ENCODE data around the gene MME.

The MME gene

DNA sequence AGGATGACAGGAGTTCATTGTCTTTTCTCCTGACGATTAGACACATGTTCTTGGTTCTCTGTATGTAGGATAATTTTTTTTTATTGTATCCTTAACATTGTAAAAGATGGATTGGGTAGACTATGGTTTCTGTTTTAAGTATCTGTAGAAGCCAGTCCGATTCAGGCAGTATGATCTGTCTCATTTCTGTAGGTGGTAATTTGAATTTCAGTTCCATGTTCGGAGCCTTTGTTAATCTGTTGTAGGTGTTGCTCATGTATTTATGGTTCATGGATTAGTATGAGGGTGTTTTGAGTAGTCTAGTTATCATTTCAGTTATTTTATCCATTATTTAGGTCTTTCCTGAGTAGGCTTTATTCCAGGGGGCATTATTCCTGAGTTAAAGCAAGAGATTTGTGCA lies 32.4 kb upstream of the MME start:
- no peak for TF ChIP-seq TAF1 (IDR thresholded peaks at IDR 0.05; ENCODE audit: low read depth)
- no peak for TF ChIP-seq RAD21 (IDR thresholded peaks at IDR 0.05; ENCODE audit: low read depth)
- TF ChIP-seq EGR1 (IDR thresholded peaks at IDR 0.05) = no peak
- no peak for TF ChIP-seq TEAD4 (IDR thresholded peaks at IDR 0.05)
- TF ChIP-seq, protein P1, sequence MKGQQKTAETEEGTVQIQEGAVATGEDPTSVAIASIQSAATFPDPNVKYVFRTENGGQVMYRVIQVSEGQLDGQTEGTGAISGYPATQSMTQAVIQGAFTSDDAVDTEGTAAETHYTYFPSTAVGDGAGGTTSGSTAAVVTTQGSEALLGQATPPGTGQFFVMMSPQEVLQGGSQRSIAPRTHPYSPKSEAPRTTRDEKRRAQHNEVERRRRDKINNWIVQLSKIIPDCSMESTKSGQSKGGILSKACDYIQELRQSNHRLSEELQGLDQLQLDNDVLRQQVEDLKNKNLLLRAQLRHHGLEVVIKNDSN (IDR thresholded peaks at IDR 0.05) = no peak
- TF ChIP-seq FOXM1 (IDR thresholded peaks at IDR 0.05; ENCODE audit: borderline replicate concordance, low read depth) = no peak
- TF ChIP-seq YY1 (IDR thresholded peaks at IDR 0.05; ENCODE audit: low read depth) = no peak
- TF ChIP-seq, protein P2, sequence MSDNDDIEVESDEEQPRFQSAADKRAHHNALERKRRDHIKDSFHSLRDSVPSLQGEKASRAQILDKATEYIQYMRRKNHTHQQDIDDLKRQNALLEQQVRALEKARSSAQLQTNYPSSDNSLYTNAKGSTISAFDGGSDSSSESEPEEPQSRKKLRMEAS (IDR thresholded peaks at IDR 0.05) = no peak
- no peak for TF ChIP-seq EP300 (IDR thresholded peaks at IDR 0.05; ENCODE audit: borderline replicate concordance)
- no peak for TF ChIP-seq TCF12 (IDR thresholded peaks at IDR 0.05; ENCODE audit: low read depth)
- TF ChIP-seq NFIC (IDR thresholded peaks at IDR 0.05) = no peak
- TF ChIP-seq, protein P3, sequence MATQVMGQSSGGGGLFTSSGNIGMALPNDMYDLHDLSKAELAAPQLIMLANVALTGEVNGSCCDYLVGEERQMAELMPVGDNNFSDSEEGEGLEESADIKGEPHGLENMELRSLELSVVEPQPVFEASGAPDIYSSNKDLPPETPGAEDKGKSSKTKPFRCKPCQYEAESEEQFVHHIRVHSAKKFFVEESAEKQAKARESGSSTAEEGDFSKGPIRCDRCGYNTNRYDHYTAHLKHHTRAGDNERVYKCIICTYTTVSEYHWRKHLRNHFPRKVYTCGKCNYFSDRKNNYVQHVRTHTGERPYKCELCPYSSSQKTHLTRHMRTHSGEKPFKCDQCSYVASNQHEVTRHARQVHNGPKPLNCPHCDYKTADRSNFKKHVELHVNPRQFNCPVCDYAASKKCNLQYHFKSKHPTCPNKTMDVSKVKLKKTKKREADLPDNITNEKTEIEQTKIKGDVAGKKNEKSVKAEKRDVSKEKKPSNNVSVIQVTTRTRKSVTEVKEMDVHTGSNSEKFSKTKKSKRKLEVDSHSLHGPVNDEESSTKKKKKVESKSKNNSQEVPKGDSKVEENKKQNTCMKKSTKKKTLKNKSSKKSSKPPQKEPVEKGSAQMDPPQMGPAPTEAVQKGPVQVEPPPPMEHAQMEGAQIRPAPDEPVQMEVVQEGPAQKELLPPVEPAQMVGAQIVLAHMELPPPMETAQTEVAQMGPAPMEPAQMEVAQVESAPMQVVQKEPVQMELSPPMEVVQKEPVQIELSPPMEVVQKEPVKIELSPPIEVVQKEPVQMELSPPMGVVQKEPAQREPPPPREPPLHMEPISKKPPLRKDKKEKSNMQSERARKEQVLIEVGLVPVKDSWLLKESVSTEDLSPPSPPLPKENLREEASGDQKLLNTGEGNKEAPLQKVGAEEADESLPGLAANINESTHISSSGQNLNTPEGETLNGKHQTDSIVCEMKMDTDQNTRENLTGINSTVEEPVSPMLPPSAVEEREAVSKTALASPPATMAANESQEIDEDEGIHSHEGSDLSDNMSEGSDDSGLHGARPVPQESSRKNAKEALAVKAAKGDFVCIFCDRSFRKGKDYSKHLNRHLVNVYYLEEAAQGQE (IDR thresholded peaks at IDR 0.05; ENCODE audit: low read depth) = no peak
- TF ChIP-seq ZBTB7A (IDR thresholded peaks at IDR 0.05; ENCODE audit: low read depth) = no peak
- TF ChIP-seq CREB1 (IDR thresholded peaks at IDR 0.05; ENCODE audit: low read depth) = no peak
- no peak for TF ChIP-seq CEBPB (IDR thresholded peaks at IDR 0.05)

DNA sequence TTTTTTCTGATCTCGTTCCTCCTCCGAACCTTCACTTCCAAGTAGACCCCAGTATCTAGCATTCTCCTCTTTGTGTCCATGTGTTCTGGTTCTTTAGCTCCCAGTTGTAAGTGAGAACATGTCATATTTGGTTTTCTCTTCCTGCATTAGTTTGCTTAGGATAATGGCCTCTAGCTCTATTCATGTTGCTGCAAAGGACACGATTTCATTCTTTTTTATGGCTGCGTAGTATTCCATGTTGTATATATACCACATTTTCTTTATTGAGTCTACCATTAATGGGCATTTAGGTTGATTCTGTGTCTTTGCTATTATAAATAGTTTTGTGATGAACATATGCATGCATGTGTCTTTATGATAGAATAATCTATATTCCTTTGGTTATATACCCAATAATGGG lies 30.2 kb upstream of the MME start:
- TF ChIP-seq ZBTB7A (IDR thresholded peaks at IDR 0.05; ENCODE audit: low read depth) (no peak), RAD21 (IDR thresholded peaks at IDR 0.05; ENCODE audit: low read depth) (no peak), TAF1 (IDR thresholded peaks at IDR 0.05; ENCODE audit: low read depth) (no peak), NFIC (IDR thresholded peaks at IDR 0.05) (no peak), FOXM1 (IDR thresholded peaks at IDR 0.05; ENCODE audit: borderline replicate concordance, low read depth) (no peak), EP300 (IDR thresholded peaks at IDR 0.05; ENCODE audit: borderline replicate concordance) (no peak), TEAD4 (IDR thresholded peaks at IDR 0.05) (no peak), YY1 (IDR thresholded peaks at IDR 0.05; ENCODE audit: low read depth) (no peak), CREB1 (IDR thresholded peaks at IDR 0.05; ENCODE audit: low read depth) (no peak), CEBPB (IDR thresholded peaks at IDR 0.05) (no peak)
- TF ChIP-seq, protein P1 (IDR thresholded peaks at IDR 0.05) = no peak
- TF ChIP-seq, protein P2 (IDR thresholded peaks at IDR 0.05) = no peak

DNA sequence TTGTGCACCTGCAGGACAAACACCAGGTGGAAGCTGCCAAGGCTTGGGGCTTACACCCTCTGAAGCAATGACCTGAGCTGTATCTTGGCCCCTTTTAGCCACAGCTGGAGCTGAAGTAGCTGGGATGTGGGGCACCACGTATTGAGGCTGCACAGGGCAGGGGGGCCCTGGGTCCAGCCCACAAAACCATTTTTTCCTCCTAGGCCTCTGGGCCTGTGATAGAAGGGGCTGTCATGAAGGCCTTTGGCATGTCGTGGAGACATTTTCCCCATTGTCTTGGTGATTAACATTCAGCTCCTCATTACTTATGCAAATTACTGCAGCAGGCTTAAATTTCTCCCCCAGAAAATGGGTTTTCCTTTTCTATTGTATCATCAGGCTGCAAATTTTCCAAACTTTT lies 27.6 kb upstream of the MME start:
- TF ChIP-seq RAD21 (IDR thresholded peaks at IDR 0.05; ENCODE audit: low read depth) = no peak
- no peak for TF ChIP-seq TEAD4 (IDR thresholded peaks at IDR 0.05)
- TF ChIP-seq, protein P3 (IDR thresholded peaks at IDR 0.05; ENCODE audit: low read depth) = no peak
- no peak for TF ChIP-seq TCF12 (IDR thresholded peaks at IDR 0.05; ENCODE audit: low read depth)
- TF ChIP-seq CREB1 (IDR thresholded peaks at IDR 0.05; ENCODE audit: low read depth) = no peak
- TF ChIP-seq NFIC (IDR thresholded peaks at IDR 0.05) = no peak
- TF ChIP-seq TAF1 (IDR thresholded peaks at IDR 0.05; ENCODE audit: low read depth) = no peak
- TF ChIP-seq EP300 (IDR thresholded peaks at IDR 0.05; ENCODE audit: borderline replicate concordance) = no peak
- TF ChIP-seq ZBTB7A (IDR thresholded peaks at IDR 0.05; ENCODE audit: low read depth) = no peak
- TF ChIP-seq FOXM1 (IDR thresholded peaks at IDR 0.05; ENCODE audit: borderline replicate concordance, low read depth) = no peak
- no peak for TF ChIP-seq CEBPB (IDR thresholded peaks at IDR 0.05)
- TF ChIP-seq, protein P1 (IDR thresholded peaks at IDR 0.05) = no peak
- TF ChIP-seq EGR1 (IDR thresholded peaks at IDR 0.05) = no peak
- TF ChIP-seq YY1 (IDR thresholded peaks at IDR 0.05; ENCODE audit: low read depth) = no peak
- TF ChIP-seq, protein P2 (IDR thresholded peaks at IDR 0.05) = no peak

DNA sequence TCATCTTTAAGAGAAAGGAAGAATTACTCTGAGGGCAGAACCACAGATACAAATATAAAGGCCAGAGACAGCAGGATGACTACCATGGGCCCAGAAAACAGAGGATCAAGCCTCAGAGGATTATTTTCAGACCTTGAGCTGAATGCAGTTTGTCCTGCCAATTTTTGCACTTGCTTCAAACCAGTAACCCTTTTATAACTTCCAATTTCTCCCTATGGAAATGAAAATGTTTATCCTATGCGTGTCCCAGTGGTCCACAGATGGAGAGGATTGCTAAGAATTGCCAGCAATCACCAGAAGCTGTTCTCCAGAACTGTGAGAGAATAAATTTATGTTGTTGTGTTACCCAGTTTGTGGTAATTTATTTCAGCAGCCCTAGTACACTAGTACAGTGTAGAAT lies 26.4 kb upstream of the MME start:
- TF ChIP-seq FOXM1 (IDR thresholded peaks at IDR 0.05; ENCODE audit: borderline replicate concordance, low read depth) = no peak
- TF ChIP-seq TAF1 (IDR thresholded peaks at IDR 0.05; ENCODE audit: low read depth) = no peak
- no peak for TF ChIP-seq ZBTB7A (IDR thresholded peaks at IDR 0.05; ENCODE audit: low read depth)
- no peak for TF ChIP-seq CREB1 (IDR thresholded peaks at IDR 0.05; ENCODE audit: low read depth)
- no peak for TF ChIP-seq TEAD4 (IDR thresholded peaks at IDR 0.05)
- no peak for TF ChIP-seq YY1 (IDR thresholded peaks at IDR 0.05; ENCODE audit: low read depth)
- TF ChIP-seq EGR1 (IDR thresholded peaks at IDR 0.05) = no peak
- TF ChIP-seq, protein P1 (IDR thresholded peaks at IDR 0.05) = no peak
- TF ChIP-seq, protein P3 (IDR thresholded peaks at IDR 0.05; ENCODE audit: low read depth) = no peak
- TF ChIP-seq NFIC (IDR thresholded peaks at IDR 0.05) = no peak
- TF ChIP-seq, protein P2 (IDR thresholded peaks at IDR 0.05) = no peak
- TF ChIP-seq EP300 (IDR thresholded peaks at IDR 0.05; ENCODE audit: borderline replicate concordance) = no peak

All from Ishikawa (cell line).